OCI-LY1 (cell line): Measurements from ENCODE around the gene SLC29A3.

Experiments
- H2AFZ ChIP-seq: fragments of 200-600 bp; sonication (generic), shearing (Covaris generic); 2 replicates; pipeline ENCODE4 v1.6.0; 2014; ENCODE audit warnings: antibody characterized with exemption, mild to moderate bottlenecking, low read length
- H3F3A ChIP-seq: fragments of 200-600 bp; sonication (generic), shearing (Covaris generic); 2 replicates; pipeline ENCODE4 v1.6.0; 2014; ENCODE audit warnings: mild to moderate bottlenecking, antibody characterized with exemption, low read length, moderate library complexity; ENCODE audit not compliant: insufficient read depth
- H3K27ac ChIP-seq: fragments of 200-600 bp; sonication (generic); 2 replicates; pipeline ENCODE4 v1.5.1; 2014; ENCODE audit warnings: low read length, mixed run types, mild to moderate bottlenecking, low read depth; ENCODE audit not compliant: poor library complexity, severe bottlenecking
- H3K27me3 ChIP-seq: fragments of 200-600 bp; sonication (generic); 2 replicates; pipeline ENCODE4 v1.6.0; 2014; ENCODE audit warnings: antibody characterized with exemption, mild to moderate bottlenecking, low read length, moderate library complexity; ENCODE audit not compliant: insufficient read depth
- H3K36me3 ChIP-seq: fragments of 200-600 bp; sonication (generic); 2 replicates; pipeline ENCODE4 v1.6.1; 2014; ENCODE audit warnings: mild to moderate bottlenecking, antibody characterized with exemption, low read length, moderate library complexity, mixed read lengths; ENCODE audit not compliant: insufficient read depth
- H3K4me1 ChIP-seq: fragments of 200-600 bp; sonication (generic); 2 replicates; pipeline ENCODE4 v1.5.1; 2014; ENCODE audit warnings: mild to moderate bottlenecking, low read length, moderate library complexity; ENCODE audit not compliant: insufficient read depth, severe bottlenecking
- H3K4me2 ChIP-seq: fragments of 200-600 bp; sonication (generic), shearing (Covaris generic); 2 replicates; pipeline ENCODE4 v1.6.1; 2014; ENCODE audit warnings: low read length
- H3K4me3 ChIP-seq: fragments of 200-600 bp; sonication (generic); 2 replicates; pipeline ENCODE4 v1.5.1; 2014; ENCODE audit warnings: low read length, low read depth, mild to moderate bottlenecking, mixed read lengths; ENCODE audit not compliant: poor library complexity, severe bottlenecking
- H3K79me2 ChIP-seq: fragments of 200-600 bp; shearing (Covaris generic); 2 replicates; pipeline ENCODE4 v1.6.1; 2016; ENCODE audit warnings: mixed run types, low read length, mixed read lengths; ENCODE audit not compliant: insufficient read depth
- H3K9ac ChIP-seq: fragments of 200-600 bp; sonication (generic), shearing (Covaris generic); 2 replicates; pipeline ENCODE4 v1.6.1; 2014; ENCODE audit warnings: mild to moderate bottlenecking, low read length, mixed read lengths
- H3K9me2 ChIP-seq: fragments of 200-600 bp; sonication (generic), shearing (Covaris generic); 2 replicates; pipeline ENCODE4 v1.6.1; 2014; ENCODE audit warnings: low read depth, mild to moderate bottlenecking, low read length, mixed read lengths
- H3K9me3 ChIP-seq: fragments of 200-600 bp; shearing (Covaris generic); 2 replicates; pipeline ENCODE4 v1.6.1; 2014; ENCODE audit warnings: low read length, mixed read lengths
- H4K20me1 ChIP-seq: fragments of 200-600 bp; sonication (generic), shearing (Covaris generic); 2 replicates; pipeline ENCODE4 v1.6.0; 2016; ENCODE audit warnings: mild to moderate bottlenecking, low read length; ENCODE audit not compliant: insufficient read depth
- CTCF ChIP-seq: fragments of 200-600 bp; sonication (generic), shearing (Covaris generic); IDR thresholded peaks from 2 replicates; pipeline ENCODE4 v1.5.1; 2017; ENCODE audit warnings: mild to moderate bottlenecking, antibody characterized with exemption, low read length, moderate library complexity, mixed read lengths
- EZH2 ChIP-seq: fragments of 200-600 bp; sonication (generic), shearing (Covaris generic); IDR thresholded peaks from 2 replicates; pipeline ENCODE4 v1.8.0; 2017; ENCODE audit warnings: borderline replicate concordance, mixed run types, mild to moderate bottlenecking, antibody characterized with exemption, low read length, moderate library complexity, mixed read lengths

SLC29A3 gene

GRCh38 chr10:71394926-71395562 lies 76.0 kb downstream of the SLC29A3 start:
- no peaks in the 10 kb centered on the region for H3K4me1 ChIP-seq
- H3K9ac ChIP-seq = no peak overlapping the region
- no peaks in the 10 kb centered on the region for H3F3A ChIP-seq
- no peaks in the 10 kb centered on the region for H4K20me1 ChIP-seq
- no peak overlapping the region for H2AFZ ChIP-seq
- no peak overlapping the region for H3K27ac ChIP-seq
- H3K4me2 ChIP-seq = no peak overlapping the region
- 0 out of 2 replicates have a peak, but pooled peaks cover 11% of the 10 kb centered on the region for H3K27me3 ChIP-seq
- no peaks in the 10 kb centered on the region for H3K36me3 ChIP-seq
- TF ChIP-seq CTCF = no peak
- TF ChIP-seq EZH2 = no peak
- no peaks in the 10 kb centered on the region for H3K79me2 ChIP-seq
- H3K9me2 ChIP-seq = no peaks in the 10 kb centered on the region
- no peaks in the 10 kb centered on the region for H3K9me3 ChIP-seq
- no peak overlapping the region for H3K4me3 ChIP-seq

DNA sequence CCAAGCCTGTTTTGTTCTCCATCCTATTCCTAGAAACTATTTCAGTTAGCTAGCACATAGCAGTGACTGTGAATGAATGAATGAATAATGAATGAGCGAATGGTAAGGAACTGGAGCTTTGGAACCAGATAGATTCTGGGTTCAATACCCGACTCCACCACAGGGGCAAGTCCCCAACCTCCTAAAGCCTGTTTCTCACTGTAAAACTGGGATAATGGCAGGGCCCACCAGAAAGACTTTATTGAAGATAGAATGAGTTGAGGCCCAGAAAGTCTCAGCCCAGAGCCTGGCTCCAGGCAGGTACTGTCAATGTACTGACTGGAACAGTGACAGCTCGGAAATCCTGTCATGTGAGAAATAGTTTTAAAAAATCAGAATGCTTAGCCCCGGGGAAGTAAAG lies 76.6 kb downstream of the SLC29A3 start:
- Histone ChIP-seq H3K4me2 (no peak overlapping the region), H3K9ac (no peak overlapping the region), H3K4me1 (no peaks in the 10 kb centered on the region), H3K27me3 (0 out of 2 replicates have a peak, but pooled peaks cover 11% of the 10 kb centered on the region), H2AFZ (no peak overlapping the region), H3K36me3 (no peaks in the 10 kb centered on the region), H3K79me2 (no peaks in the 10 kb centered on the region), H3K4me3 (no peak overlapping the region), H3K27ac (no peak overlapping the region), H3F3A (no peaks in the 10 kb centered on the region), H3K9me2 (no peaks in the 10 kb centered on the region), H3K9me3 (no peaks in the 10 kb centered on the region), H4K20me1 (no peaks in the 10 kb centered on the region)
- TF ChIP-seq EZH2 (no peak), CTCF (no peak)

DNA sequence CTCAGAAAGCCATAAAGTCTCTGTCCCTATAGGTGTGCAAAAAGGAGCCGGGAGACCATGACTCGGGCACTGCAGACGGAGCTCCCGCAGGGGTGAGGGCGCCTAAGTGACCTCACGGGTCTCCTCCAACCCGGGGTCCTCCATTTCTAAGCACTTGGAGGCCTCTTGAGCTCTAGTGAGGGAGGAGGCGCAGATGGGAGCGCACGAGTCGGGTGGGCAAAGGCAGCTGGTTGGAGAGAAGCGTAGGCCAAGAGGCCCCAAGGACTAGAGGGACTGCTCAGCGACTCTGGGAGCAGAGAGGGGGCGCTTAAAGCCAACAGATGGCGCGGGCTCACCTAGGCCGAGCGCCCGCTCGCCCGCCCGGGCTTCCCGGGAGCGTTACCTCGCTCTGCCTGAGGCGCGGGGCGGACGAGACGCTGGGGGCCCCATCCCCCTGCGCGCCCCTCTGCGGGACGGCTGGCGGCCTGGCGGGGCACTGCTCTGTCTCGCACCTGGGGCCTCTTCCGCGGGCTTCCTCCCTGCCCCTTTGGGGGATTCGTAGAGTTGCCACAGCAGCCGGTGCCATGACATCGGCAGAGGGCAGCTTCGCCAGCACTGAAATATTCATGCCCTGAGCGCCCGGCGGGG lies 77.1 kb downstream of the SLC29A3 start:
- Histone ChIP-seq H3K4me1 (no peaks in the 10 kb centered on the region), H3K9ac (no peak overlapping the region), H3K36me3 (no peaks in the 10 kb centered on the region), H3K27ac (no peak overlapping the region), H3K9me2 (no peaks in the 10 kb centered on the region), H3K79me2 (no peaks in the 10 kb centered on the region), H3K9me3 (no peaks in the 10 kb centered on the region), H4K20me1 (no peaks in the 10 kb centered on the region), H3K4me3 (no peak overlapping the region), H3F3A (no peaks in the 10 kb centered on the region), H2AFZ (no peak overlapping the region), H3K27me3 (0 out of 2 replicates have a peak, but pooled peaks cover 11% of the 10 kb centered on the region), H3K4me2 (no peak overlapping the region)
- no peak for TF ChIP-seq EZH2
- no peak for TF ChIP-seq CTCF
